ENCODE measurements around the gene PADI6.

Gene PADI6

GRCh38 chr1:17355898-17356297 lies 16.1 kb upstream of the PADI6 start:
- in situ Hi-C loops (cut with MboI; ENCODE audit: low sequenced_read_pairs) = no loop called here

GRCh38 chr1:17356387-17357026 lies 15.5 kb upstream of the PADI6 start:
- in situ Hi-C loops (cut with MboI; ENCODE audit: low sequenced_read_pairs) = no loop called here

- in situ Hi-C loops (cut with MboI; ENCODE audit: low sequenced_read_pairs) = no loop called here
These were observed 13.4 kb upstream of the PADI6 start for GRCh38 chr1:17358557-17358956.

GRCh38 chr1:17359031-17359430 lies 13.0 kb upstream of the PADI6 start:
- in situ Hi-C loops (cut with MboI; ENCODE audit: low sequenced_read_pairs) = no loop called here

- in situ Hi-C loops (cut with MboI; ENCODE audit: low sequenced_read_pairs) = no loop called here
These were observed 12.2 kb upstream of the PADI6 start for GRCh38 chr1:17359808-17360207.

- in situ Hi-C loops (cut with MboI; ENCODE audit: low sequenced_read_pairs) = no loop called here
These were observed 11.6 kb upstream of the PADI6 start for GRCh38 chr1:17360272-17360956.

- in situ Hi-C loops (cut with MboI; ENCODE audit: low sequenced_read_pairs) = no loop called here
These were observed 10.3 kb upstream of the PADI6 start for GRCh38 chr1:17361687-17362086.

- in situ Hi-C loops (cut with MboI; ENCODE audit: low sequenced_read_pairs) = no loop called here
These were observed 8.6 kb upstream of the PADI6 start for GRCh38 chr1:17363351-17363750.

- in situ Hi-C loops (cut with MboI; ENCODE audit: low sequenced_read_pairs) = no loop called here
These were observed 8.2 kb upstream of the PADI6 start for GRCh38 chr1:17363771-17364170.

- in situ Hi-C loops (cut with MboI; ENCODE audit: low sequenced_read_pairs) = no loop called here
These were observed 6.7 kb upstream of the PADI6 start for GRCh38 chr1:17365293-17365692.

GRCh38 chr1:17369466-17369865 lies 2.5 kb upstream of the PADI6 start:
- in situ Hi-C loops (cut with MboI; ENCODE audit: low sequenced_read_pairs) = no loop called here

- in situ Hi-C loops (cut with MboI; ENCODE audit: low sequenced_read_pairs) = no loop called here
These were observed 1.4 kb upstream of the PADI6 start for GRCh38 chr1:17370618-17371017.

GRCh38 chr1:17372955-17373354 lies 959 bp downstream of the PADI6 start:
- in situ Hi-C loops (cut with MboI; ENCODE audit: low sequenced_read_pairs) = no loop called here

GRCh38 chr1:17375651-17376050 lies 3.7 kb downstream of the PADI6 start:
- in situ Hi-C loops (cut with MboI; ENCODE audit: low sequenced_read_pairs) = no loop called here

- in situ Hi-C loops (cut with MboI; ENCODE audit: low sequenced_read_pairs) = no loop called here
These were observed 5.4 kb downstream of the PADI6 start for GRCh38 chr1:17377325-17377953.

GRCh38 chr1:17381161-17381560 lies 9.2 kb downstream of the PADI6 start:
- in situ Hi-C loops (cut with MboI; ENCODE audit: low sequenced_read_pairs) = no loop called here

GRCh38 chr1:17392199-17392740 lies 20.3 kb downstream of the PADI6 start:
- in situ Hi-C loops (cut with MboI; ENCODE audit: low sequenced_read_pairs) = no loop called here

GRCh38 chr1:17393230-17393629 lies 21.2 kb downstream of the PADI6 start:
- in situ Hi-C loops (cut with MboI; ENCODE audit: low sequenced_read_pairs) = no loop called here

- in situ Hi-C loops (cut with MboI; ENCODE audit: low sequenced_read_pairs) = no loop called here
These were observed 26.1 kb downstream of the PADI6 start for GRCh38 chr1:17397910-17398695.

GRCh38 chr1:17400725-17401341 lies 28.8 kb downstream of the PADI6 start:
- in situ Hi-C loops (cut with MboI; ENCODE audit: low sequenced_read_pairs) = no loop called here

- in situ Hi-C loops (cut with MboI; ENCODE audit: low sequenced_read_pairs) = no loop called here
These were observed 29.8 kb downstream of the PADI6 start for GRCh38 chr1:17401841-17402240.

Measured in HL-60/S4 treated with retinoic acid at 250 ng/mL for 4 days and 3 days (cell line).